Gastroesophageal sphincter (tissue), 4 donors: ENCODE data around the gene KRTAP12-3. TPM values are rescaled to one million over a fixed set of nuclear protein-coding genes. Genes with fewer than 3 reads are reported as not detected.

Source experiments
- ATAC-seq: fragments of 150-250 bp; one replicate; pipeline ENCODE4 v1.9.1; 2016; ENCODE audit warnings: mild to moderate bottlenecking, moderate library complexity
- H3K27ac ChIP-seq, 4 donors: fragments of 200-600 bp; sonication (generic) in 3 of 4; 1 replicate in 3 of 4; 2 replicates in 1 of 4; pipeline ENCODE4 v1.5.1; 2016 to 2019
- H3K27me3 ChIP-seq: fragments of 200-600 bp; sonication (generic); one replicate; pipeline ENCODE4 v1.5.1; 2019
- H3K36me3 ChIP-seq, 2 donors: fragments of 200-600 bp; sonication (generic); one replicate each; pipeline ENCODE4 v1.5.1; 2019; ENCODE audit warnings: control low read depth in 1 of 2
- H3K4me1 ChIP-seq, 3 donors: fragments of 200-600 bp; sonication (generic); 1 replicate in 2 of 3; 2 replicates in 1 of 3; pipeline ENCODE4 v1.5.1; 2016 to 2019; ENCODE audit warnings: control low read depth in 2 of 3
- H3K4me3 ChIP-seq, 2 donors: fragments of 200-600 bp; sonication (generic); one replicate each; pipeline ENCODE4 v1.5.1; 2019; ENCODE audit warnings: mild to moderate bottlenecking in 1 of 2, moderate library complexity in 1 of 2
- H3K9me3 ChIP-seq, 3 donors: fragments of 200-600 bp; sonication (generic); one replicate each; pipeline ENCODE4 v1.5.1; 2017 to 2019; ENCODE audit warnings: control low read depth in 2 of 3
- CTCF ChIP-seq, 4 experiments: fragments of 200-600 bp in 2 of 4; fragments of 450-650 bp in 2 of 4; sonication (generic) in 1 of 4; IDR thresholded peaks; one replicate each; pipeline ENCODE4 v1.5.1; 2017 to 2019; ENCODE audit warnings: antibody characterized with exemption in 4 of 4, mild to moderate bottlenecking in 2 of 4, moderate library complexity in 2 of 4
- EP300 ChIP-seq: sonication (generic); formaldehyde crosslinking; IDR thresholded peaks from one replicate; pipeline ENCODE4 v1.6.1; 2017; ENCODE audit warnings: antibody characterized with exemption, mild to moderate bottlenecking
- POLR2A ChIP-seq, 2 donors: fragments of 450-650 bp; IDR thresholded peaks; one replicate each; pipeline ENCODE4 v1.6.1; 2017; ENCODE audit warnings: antibody characterized with exemption in 2 of 2, mild to moderate bottlenecking in 2 of 2, moderate library complexity in 1 of 2
- POLR2AphosphoS5 ChIP-seq: sonication (generic); formaldehyde crosslinking; IDR thresholded peaks from one replicate; pipeline ENCODE4 v1.6.1; 2017; ENCODE audit warnings: antibody characterized with exemption
- WGBS, 2 donors: methylation state at CpG; one replicate each; pipeline ENCODE4 v1.1.5; 2018; ENCODE audit warnings: low coverage in 1 of 2; 5-methylcytosine and 5-hydroxymethylcytosine counted together
- total RNA-seq, 4 donors: library from RNA; depleted of rRNA; stranded (reverse); fragments of >200 nt; gene quantifications; one replicate each; pipeline ENCODE4 v1.1.0, GENCODE V29; 2016

The KRTAP12-3 gene
- total RNA-seq, 4 donors from 2014 or later: not detected

GRCh38 chr21:44677881-44678280 lies 20.1 kb downstream of the KRTAP12-3 start:
- 83 to 95% methylated on average over 4 to 8 of the region's 13 CpGs for WGBS, 2 donors
- no peak for ATAC-seq

GRCh38 chr21:44681152-44681551 lies 23.4 kb downstream of the KRTAP12-3 start:
- H3K27ac ChIP-seq: no peak overlapping the region
- no peak overlapping the region for H3K4me3 ChIP-seq
- H3K4me1 ChIP-seq: no peaks in the 10 kb centered on the region
- 72 to 96% methylated on average over 4 to 5 of the region's 11 CpGs for WGBS, 2 donors
- ATAC-seq: no peak
- no peaks in the 10 kb centered on the region for H3K9me3 ChIP-seq
- H3K27me3 ChIP-seq: peaks cover 12% of the 10 kb centered on the region
- H3K36me3 ChIP-seq: no peaks in the 10 kb centered on the region
- TF ChIP-seq POLR2AphosphoS5 (no peak), CTCF (IDR thresholded peaks at IDR 0.05) (no peak), EP300 (no peak), POLR2A (IDR thresholded peaks at IDR 0.05) (no peak)

More at GRCh38 chr21:44677881-44678280, 20.1 kb downstream of the KRTAP12-3 start:
- H3K4me1 ChIP-seq: no peaks in the 10 kb centered on the region
- H3K9me3 ChIP-seq: peaks cover 0 to 9% (median 0%) of the 10 kb centered on the region in 3 donors
- TF ChIP-seq POLR2A (IDR thresholded peaks at IDR 0.05) (no peak), POLR2AphosphoS5 (no peak), EP300 (no peak), CTCF (IDR thresholded peaks at IDR 0.05) (no peak)
- H3K27me3 ChIP-seq: peaks cover 7% of the 10 kb centered on the region
- H3K36me3 ChIP-seq: no peaks in the 10 kb centered on the region
- no peak overlapping the region for H3K27ac ChIP-seq
- no peak overlapping the region for H3K4me3 ChIP-seq

DNA sequence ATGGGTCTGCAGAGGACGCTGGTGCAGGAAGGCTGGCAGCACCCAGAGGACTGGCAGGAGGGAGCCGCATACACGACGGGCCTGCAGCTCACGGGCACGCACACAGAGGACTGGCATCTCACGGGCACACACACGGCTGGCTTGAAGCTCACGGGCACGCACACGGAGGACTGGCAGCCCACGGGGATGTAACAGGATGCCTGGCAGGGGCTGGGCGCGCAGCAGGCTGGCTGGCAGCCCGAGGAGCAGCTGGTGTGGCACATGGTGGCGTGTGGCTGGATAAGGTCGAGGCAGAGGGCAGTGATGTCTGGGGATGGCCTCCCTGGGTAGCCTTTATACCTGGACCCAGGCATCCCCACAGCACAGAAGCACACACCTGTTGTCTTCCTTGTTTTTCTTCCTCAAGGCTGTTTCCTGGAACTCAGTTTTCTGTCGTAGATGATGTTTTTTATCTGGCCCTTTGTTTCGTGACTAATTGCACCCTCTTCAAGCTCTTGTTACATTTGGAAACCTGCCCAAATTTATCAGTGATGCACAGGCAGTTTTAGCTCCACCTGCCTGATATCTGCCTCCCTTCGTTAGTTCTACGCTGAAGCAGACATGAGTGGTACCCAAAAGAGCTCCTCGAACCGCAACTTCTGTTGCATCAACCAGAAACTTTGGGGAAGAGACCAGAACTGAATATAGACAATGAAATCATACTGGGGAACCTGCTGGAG lies 24.3 kb downstream of the KRTAP12-3 start, which contains the start of gene KRTAP12-1:
Gene KRTAP12-1, minus strand, starts transcription at position 303 of the 719 bp plus-strand sequence. Its CDS starts 40 bp downstream, at position 263.
- ATAC-seq: no peak
- Histone ChIP-seq H3K9me3 (no peaks in the 10 kb centered on the region), H3K36me3 (no peaks in the 10 kb centered on the region), H3K27me3 (peaks cover 21% of the 10 kb centered on the region), H3K4me3 (no peak within 1 kb of the TSS), H3K4me1 (no peaks in the 10 kb centered on the region), H3K27ac (no peak within 1 kb of the TSS)
- WGBS, 2 donors: 50 to 56% methylated on average over 3 to 7 of the region's 23 CpGs
- TF ChIP-seq EP300: no peak
- no peak for TF ChIP-seq POLR2AphosphoS5
- no peak for TF ChIP-seq POLR2A (IDR thresholded peaks at IDR 0.05)
- no peak for TF ChIP-seq CTCF (IDR thresholded peaks at IDR 0.05)

GRCh38 chr21:44682580-44683151 lies 24.9 kb downstream of the KRTAP12-3 start:
- ATAC-seq: no peak
- H3K9me3 ChIP-seq: no peaks in the 10 kb centered on the region
- WGBS, 2 donors: 61 to 76% methylated on average over 4 to 8 of the region's 15 CpGs
- peaks cover 27% of the 10 kb centered on the region for H3K27me3 ChIP-seq
- H3K27ac ChIP-seq: no peak overlapping the region
- no peaks in the 10 kb centered on the region for H3K36me3 ChIP-seq
- H3K4me3 ChIP-seq: no peak overlapping the region
- no peaks in the 10 kb centered on the region for H3K4me1 ChIP-seq
- no peak for TF ChIP-seq POLR2A (IDR thresholded peaks at IDR 0.05)
- no peak for TF ChIP-seq POLR2AphosphoS5
- TF ChIP-seq CTCF (IDR thresholded peaks at IDR 0.05): no peak
- TF ChIP-seq EP300: no peak

DNA sequence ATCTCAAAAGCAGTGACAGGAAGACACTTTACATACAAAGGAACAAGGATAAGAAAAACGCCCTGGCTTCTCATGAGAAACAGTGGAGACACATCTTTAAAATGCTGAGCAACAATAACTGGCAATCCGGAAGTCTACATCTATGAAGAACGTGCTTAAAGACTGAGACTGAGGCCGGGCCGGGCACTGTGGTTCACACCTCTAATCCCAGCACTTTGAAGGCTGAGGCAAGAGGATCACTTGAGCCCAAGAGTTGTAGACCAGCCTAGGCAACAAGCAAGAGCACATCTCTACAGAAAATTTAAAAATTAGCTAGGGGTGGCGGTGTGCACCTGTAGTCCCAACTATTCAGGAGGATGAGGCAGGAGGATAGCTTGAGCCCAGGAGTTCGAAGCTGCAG lies 26.3 kb downstream of the KRTAP12-3 start:
- ATAC-seq: no peak
- WGBS, 2 donors: 63 to 82% methylated on average over 6 to 7 of the region's 7 CpGs
- TF ChIP-seq EP300 (no peak), POLR2A (IDR thresholded peaks at IDR 0.05) (no peak), POLR2AphosphoS5 (no peak), CTCF (IDR thresholded peaks at IDR 0.05) (no peak)
- Histone ChIP-seq H3K36me3 (no peaks in the 10 kb centered on the region), H3K27ac (no peak overlapping the region), H3K4me1 (no peaks in the 10 kb centered on the region), H3K27me3 (peaks cover 37% of the 10 kb centered on the region), H3K4me3 (no peak overlapping the region), H3K9me3 (no peaks in the 10 kb centered on the region)
